GM04504 (cell line): Measurements from ENCODE around the gene TMC8.

Experiments used
- DNase-seq: peaks from one replicate; pipeline ENCODE4 v3.0.0-alpha.2; 2012; ENCODE audit warnings: low read depth

The TMC8 gene

GRCh38 chr17:78182504-78182903 is 51.9 kb downstream of the TMC8 start:
- DNase-seq: no peak

GRCh38 chr17:78183916-78184315 is 53.3 kb downstream of the TMC8 start:
- no peak for DNase-seq

GRCh38 chr17:78184351-78184750 is 53.8 kb downstream of the TMC8 start:
- DNase-seq: no peak

- no peak for DNase-seq
Measured at GRCh38 chr17:78184868-78185267, 54.3 kb downstream of the TMC8 start.

- DNase-seq: no peak
Measured at GRCh38 chr17:78185981-78186691, 55.6 kb downstream of the TMC8 start.

- peak; percentile 93 for DNase-seq
Measured at GRCh38 chr17:78186692-78187595, 56.4 kb downstream of the TMC8 start, which contains the start of the genes AFMID and TK1. TSS of gene AFMID (plus strand) at chr17:78187362. CDS start at chr17:78187371, 9 bp downstream. TSS of gene TK1 (minus strand) at chr17:78187052. CDS start at chr17:78186994, 58 bp downstream.
